MM.1S (cell line): Measurements from ENCODE around the gene RPS6KA2.

Source experiments
- DNase-seq: peaks from one replicate; pipeline ENCODE4 v3.0.0-alpha.2; 2015
- H2AFZ ChIP-seq: fragments of 300-600 bp; sonication (generic); 2 replicates; pipeline ENCODE4 v1.6.0; 2016; ENCODE audit warnings: antibody characterized with exemption, low read length
- H3F3A ChIP-seq: fragments of 300-600 bp; sonication (generic); 2 replicates; pipeline ENCODE4 v1.6.1; 2016; ENCODE audit warnings: mild to moderate bottlenecking, antibody characterized with exemption, low read length, moderate library complexity, mixed read lengths; ENCODE audit not compliant: insufficient read depth
- H3K27ac ChIP-seq: fragments of 300-600 bp; sonication (generic); 2 replicates; pipeline ENCODE4 v1.5.1; 2016; ENCODE audit warnings: mild to moderate bottlenecking, low read length
- H3K27me3 ChIP-seq: fragments of 300-600 bp; sonication (generic); replicated peaks from 2 replicates; pipeline ENCODE4 v1.6.0; 2016; ENCODE audit warnings: low read length; ENCODE audit not compliant: insufficient read depth
- H3K36me3 ChIP-seq: fragments of 300-600 bp; sonication (generic); replicated peaks from 2 replicates; pipeline ENCODE4 v1.6.1; 2016; ENCODE audit warnings: mild to moderate bottlenecking, low read length, mixed read lengths; ENCODE audit not compliant: insufficient read depth
- H3K4me1 ChIP-seq: fragments of 300-600 bp; sonication (generic); 2 replicates; pipeline ENCODE4 v1.6.1; 2016; ENCODE audit warnings: low read length, mixed read lengths
- H3K4me2 ChIP-seq: fragments of 300-600 bp; sonication (generic); 2 replicates; pipeline ENCODE4 v1.6.0; 2016; ENCODE audit warnings: low read depth, low read length
- H3K4me3 ChIP-seq: fragments of 300-600 bp; sonication (generic); 2 replicates; pipeline ENCODE4 v1.5.1; 2016; ENCODE audit warnings: low read length, mixed read lengths
- H3K79me2 ChIP-seq: fragments of 300-600 bp; sonication (generic); 2 replicates; pipeline ENCODE4 v1.6.1; 2016; ENCODE audit warnings: mixed run types, low read length, mixed read lengths
- H3K9ac ChIP-seq: fragments of 300-600 bp; sonication (generic); 2 replicates; pipeline ENCODE4 v1.6.1; 2016; ENCODE audit warnings: low read length, mixed read lengths
- H3K9me2 ChIP-seq: fragments of 300-600 bp; sonication (generic); replicated peaks from 2 replicates; pipeline ENCODE4 v1.6.1; 2016; ENCODE audit warnings: mild to moderate bottlenecking, low read length, mixed read lengths; ENCODE audit not compliant: insufficient read depth
- H3K9me3 ChIP-seq: fragments of 300-600 bp; sonication (generic); replicated peaks from 2 replicates; pipeline ENCODE4 v1.6.1; 2016; ENCODE audit warnings: mild to moderate bottlenecking, low read length, mixed read lengths; ENCODE audit not compliant: insufficient read depth
- H4K20me1 ChIP-seq: fragments of 300-600 bp; sonication (generic); 2 replicates; pipeline ENCODE4 v1.6.1; 2016; ENCODE audit warnings: mild to moderate bottlenecking, low read length, moderate library complexity, mixed read lengths; ENCODE audit not compliant: insufficient read depth
- CTCF ChIP-seq: fragments of 300-600 bp; sonication (generic); IDR thresholded peaks from 2 replicates; pipeline ENCODE4 v1.5.1; 2016; ENCODE audit warnings: antibody characterized with exemption, low read length, mixed read lengths
- EZH2 ChIP-seq: fragments of 300-600 bp; sonication (generic); optimal IDR thresholded peaks from 2 replicates; pipeline ENCODE3; 2017; ENCODE audit warnings: low read depth, mild to moderate bottlenecking, antibody characterized with exemption, low read length, mixed read lengths
- EZH2phosphoT487 ChIP-seq: fragments of 300-600 bp; sonication (generic); IDR thresholded peaks from 2 replicates; pipeline ENCODE4 v1.6.1; 2018; ENCODE audit warnings: antibody characterized with exemption, low read length

RPS6KA2 gene

GRCh38 chr6:166567813-166568212 lies 59.2 kb downstream of the RPS6KA2 start:
- DNase-seq: no peak
- Histone ChIP-seq H4K20me1 (no peaks in the 10 kb centered on the region), H3K27ac (no peak overlapping the region), H3K4me2 (no peak overlapping the region), H3K4me1 (no peaks in the 10 kb centered on the region), H3K4me3 (no peak overlapping the region), H3K9me3 (no peaks in the 10 kb centered on the region), H3K27me3 (no peaks in the 10 kb centered on the region), H3K9me2 (no peaks in the 10 kb centered on the region), H3F3A (no peaks in the 10 kb centered on the region), H2AFZ (no peak overlapping the region), H3K79me2 (no peaks in the 10 kb centered on the region), H3K36me3 (no peaks in the 10 kb centered on the region), H3K9ac (no peak overlapping the region)
- TF ChIP-seq EZH2: no peak

- TF ChIP-seq EZH2phosphoT487 (no peak), EZH2 (no peak), CTCF (no peak)
- H3K4me2 ChIP-seq: no peak overlapping the region
- no peak overlapping the region for H3K9ac ChIP-seq
- no peaks in the 10 kb centered on the region for H3K36me3 ChIP-seq
- H3F3A ChIP-seq: no peaks in the 10 kb centered on the region
- H4K20me1 ChIP-seq: no peaks in the 10 kb centered on the region
- no peaks in the 10 kb centered on the region for H3K9me3 ChIP-seq
- H3K4me1 ChIP-seq: no peaks in the 10 kb centered on the region
- no peak overlapping the region for H3K27ac ChIP-seq
- no peak overlapping the region for H3K4me3 ChIP-seq
- DNase-seq: no peak
- no peaks in the 10 kb centered on the region for H3K79me2 ChIP-seq
- H3K27me3 ChIP-seq: no peaks in the 10 kb centered on the region
- H3K9me2 ChIP-seq: no peaks in the 10 kb centered on the region
- H2AFZ ChIP-seq: no peak overlapping the region
These were observed 59.9 kb downstream of the RPS6KA2 start for GRCh38 chr6:166567107-166567506.

- H3K4me3 ChIP-seq: no peak overlapping the region
- H3K4me2 ChIP-seq: no peak overlapping the region
- H3K27me3 ChIP-seq: no peaks in the 10 kb centered on the region
- no peaks in the 10 kb centered on the region for H3K36me3 ChIP-seq
- H4K20me1 ChIP-seq: no peaks in the 10 kb centered on the region
- no peak for DNase-seq
- H2AFZ ChIP-seq: no peak overlapping the region
- H3K27ac ChIP-seq: no peak overlapping the region
- H3F3A ChIP-seq: no peaks in the 10 kb centered on the region
- no peaks in the 10 kb centered on the region for H3K79me2 ChIP-seq
- no peaks in the 10 kb centered on the region for H3K9me2 ChIP-seq
- H3K9me3 ChIP-seq: no peaks in the 10 kb centered on the region
- no peak overlapping the region for H3K9ac ChIP-seq
- no peak for TF ChIP-seq CTCF
- TF ChIP-seq EZH2: no peak
- TF ChIP-seq EZH2phosphoT487: no peak
- H3K4me1 ChIP-seq: no peaks in the 10 kb centered on the region
These were observed 60.7 kb downstream of the RPS6KA2 start for GRCh38 chr6:166566026-166567011.
